HepG2 (cell line): ENCODE results near the gene CTDSP1. TPM values are rescaled to one million over a fixed set of nuclear protein-coding genes. Genes with fewer than 3 reads are reported as not detected.

Experiments
- ATF1 ChIP-seq: IDR thresholded peaks from 2 replicates; pipeline ENCODE4 v1.6.1; 2016; ENCODE audit warnings: mild to moderate bottlenecking, control low read depth
- ERF ChIP-seq: IDR thresholded peaks from 2 replicates; pipeline ENCODE4 v1.6.1; 2018; ENCODE audit warnings: missing biosample characterization, missing genetic modification reagents
- HDAC2 ChIP-seq: sonication (generic); formaldehyde crosslinking; IDR thresholded peaks from 2 replicates; pipeline ENCODE4 v1.4.0; 2020; ENCODE audit warnings: missing genetic modification reagents
- HDAC6 ChIP-seq: fragments of 200-600 bp; sonication (generic); IDR thresholded peaks from 2 replicates; pipeline ENCODE4 v1.7.0; 2017; ENCODE audit warnings: mild to moderate bottlenecking, antibody characterized with exemption, low read length, low read depth
- HINFP ChIP-seq: sonication (generic); formaldehyde crosslinking; IDR thresholded peaks from 2 replicates; pipeline ENCODE4 v1.4.0; 2020; ENCODE audit warnings: low read depth, mild to moderate bottlenecking, missing genetic modification reagents
- KMT2A ChIP-seq: sonication (generic); formaldehyde crosslinking; IDR thresholded peaks from 2 replicates; pipeline ENCODE4 v1.4.0; 2020; ENCODE audit warnings: missing genetic modification reagents
- NCOR1 ChIP-seq: fragments of 200-600 bp; sonication (generic); IDR thresholded peaks from 2 replicates; pipeline ENCODE4 v1.7.0; 2017; ENCODE audit warnings: antibody characterized with exemption, low read length, borderline replicate concordance
- NFYC ChIP-seq: IDR thresholded peaks from 2 replicates; pipeline ENCODE4 v1.6.1; 2016; ENCODE audit warnings: missing genetic modification reagents, missing compliant biosample characterization
- RAD21 ChIP-seq: fragments of 450-650 bp; formaldehyde crosslinking; IDR thresholded peaks from 2 replicates; pipeline ENCODE4 v1.5.0; 2020; ENCODE audit warnings: mild to moderate bottlenecking
- RAD51 ChIP-seq: fragments of 450-650 bp; IDR thresholded peaks from 2 replicates; pipeline ENCODE4 v1.6.1; 2016; ENCODE audit warnings: borderline replicate concordance
- RBM22 ChIP-seq: fragments of 200-400 bp; formaldehyde crosslinking; optimal IDR thresholded peaks from 2 replicates; pipeline ENCODE3; 2017; ENCODE audit warnings: mild to moderate bottlenecking, low read length, moderate library complexity
- SATB2 ChIP-seq: sonication (generic); formaldehyde crosslinking; IDR thresholded peaks from 2 replicates; pipeline ENCODE4 v1.5.0; 2020; ENCODE audit warnings: missing genetic modification reagents
- SMYD3 ChIP-seq: sonication (generic); formaldehyde crosslinking; IDR thresholded peaks from 2 replicates; pipeline ENCODE4 v1.8.1; 2023; ENCODE audit warnings: mild to moderate bottlenecking, missing genetic modification reagents
- TEF ChIP-seq: sonication (generic); formaldehyde crosslinking; IDR thresholded peaks from 2 replicates; pipeline ENCODE4 v1.5.0; 2020; ENCODE audit warnings: missing genetic modification reagents
- ZNF282 ChIP-seq: fragments of 450-650 bp; IDR thresholded peaks from 2 replicates; pipeline ENCODE4 v1.6.1; 2018; ENCODE audit not compliant: partially characterized antibody
- ZNF317 ChIP-seq: sonication (generic); formaldehyde crosslinking; IDR thresholded peaks from 2 replicates; pipeline ENCODE4 v1.5.0; 2020; ENCODE audit warnings: mild to moderate bottlenecking, missing genetic modification reagents
- ZNF605 ChIP-seq: sonication (generic); formaldehyde crosslinking; IDR thresholded peaks from 2 replicates; pipeline ENCODE4 v1.8.0; 2022; ENCODE audit warnings: mild to moderate bottlenecking, missing genetic modification reagents
- ZNF75D ChIP-seq: sonication (generic); formaldehyde crosslinking; IDR thresholded peaks from 2 replicates; pipeline ENCODE4 v1.8.1; 2023; ENCODE audit warnings: missing genetic modification reagents, mild to moderate bottlenecking, borderline replicate concordance
- ZNF850 ChIP-seq: sonication (generic); formaldehyde crosslinking; conservative IDR thresholded peaks from 2 replicates; pipeline ENCODE4 v1.9.0; 2021; ENCODE audit warnings: mild to moderate bottlenecking, missing genetic modification reagents
- polyA plus RNA-seq, 8 experiments: library from polyadenylated mRNA; depleted of rRNA in 3 of 8; stranded (reverse) in 7 of 8; unstranded in 1 of 8; fragments of >200 nt; fragmentation: Illumina TruSeq in 4 of 8; extraction: Trizol in 4 of 8; gene quantifications; 2 replicates each; pipeline versions ENCODE4 v1.2.1 to v1.2.3, GENCODE V29; 2011 to 2016; ENCODE audit warnings: low read depth in 4 of 8, missing spikeins in 1 of 8, mixed read lengths in 1 of 8; ENCODE audit not compliant: insufficient read depth in 1 of 8
- total RNA-seq, 5 experiments: library from RNA; depleted of rRNA; stranded (reverse); fragments of >200 nt; fragmentation: Illumina TruSeq; extraction: Trizol; gene quantifications; 2 replicates each; pipeline ENCODE4 v1.2.3, GENCODE V29; 2016; ENCODE audit warnings: low read depth in 1 of 5
- TF ChIP-seq, protein P1 (sequence below): sonication (generic); formaldehyde crosslinking; IDR thresholded peaks from 2 replicates; pipeline ENCODE4 v1.4.0; 2020; ENCODE audit warnings: mild to moderate bottlenecking, missing genetic modification reagents
- TF ChIP-seq, protein P2 (sequence below): sonication (generic); formaldehyde crosslinking; IDR thresholded peaks from 2 replicates; pipeline ENCODE4 v1.4.0; 2020; ENCODE audit warnings: mild to moderate bottlenecking, low read depth, missing genetic modification reagents

CTDSP1 gene
- total and polyA plus RNA-seq, 2 of the 13 experiments (the other 11 are each of a cell fraction or from before 2014, with no cell fraction given) = 91.0 to 268 TPM

DNA sequence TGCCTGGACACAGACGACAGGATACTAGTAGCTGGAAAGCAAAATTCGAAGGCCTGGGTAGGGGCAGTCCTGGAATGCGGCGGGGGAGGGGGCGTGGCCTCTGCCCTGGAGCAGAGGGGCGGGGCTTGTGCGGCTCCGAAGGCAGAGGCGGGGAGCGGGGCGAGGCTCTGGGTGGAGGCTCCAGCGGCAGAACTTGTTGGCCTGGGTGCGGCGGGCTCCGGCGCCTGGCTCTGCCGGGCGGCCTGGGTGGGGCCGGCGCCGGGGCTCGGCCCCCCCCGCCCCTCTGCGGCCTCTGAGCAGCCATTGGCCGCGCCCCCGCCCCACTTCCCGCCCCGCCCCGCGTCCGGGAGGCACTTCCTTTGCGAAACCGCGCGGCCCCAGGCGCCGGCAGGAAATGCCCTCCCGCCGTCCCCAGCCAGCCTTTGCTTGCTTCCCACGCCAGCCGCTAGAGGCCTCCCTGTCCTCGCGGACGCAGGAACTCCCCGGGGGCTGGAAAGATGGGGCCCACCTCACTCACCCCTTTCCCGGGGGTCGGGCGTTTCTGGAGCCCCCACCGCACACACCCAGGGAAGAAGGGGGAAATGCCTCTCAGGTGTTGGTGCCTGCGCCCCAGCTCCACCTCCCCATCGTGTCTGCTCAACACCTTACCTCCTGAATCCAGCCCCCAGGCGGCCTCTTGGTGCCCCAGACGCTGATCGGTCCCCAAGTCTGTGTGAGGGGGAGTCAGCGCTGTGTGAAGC, 6.7 kb downstream of the CTDSP1 start (continued):
- TF ChIP-seq, protein P1, sequence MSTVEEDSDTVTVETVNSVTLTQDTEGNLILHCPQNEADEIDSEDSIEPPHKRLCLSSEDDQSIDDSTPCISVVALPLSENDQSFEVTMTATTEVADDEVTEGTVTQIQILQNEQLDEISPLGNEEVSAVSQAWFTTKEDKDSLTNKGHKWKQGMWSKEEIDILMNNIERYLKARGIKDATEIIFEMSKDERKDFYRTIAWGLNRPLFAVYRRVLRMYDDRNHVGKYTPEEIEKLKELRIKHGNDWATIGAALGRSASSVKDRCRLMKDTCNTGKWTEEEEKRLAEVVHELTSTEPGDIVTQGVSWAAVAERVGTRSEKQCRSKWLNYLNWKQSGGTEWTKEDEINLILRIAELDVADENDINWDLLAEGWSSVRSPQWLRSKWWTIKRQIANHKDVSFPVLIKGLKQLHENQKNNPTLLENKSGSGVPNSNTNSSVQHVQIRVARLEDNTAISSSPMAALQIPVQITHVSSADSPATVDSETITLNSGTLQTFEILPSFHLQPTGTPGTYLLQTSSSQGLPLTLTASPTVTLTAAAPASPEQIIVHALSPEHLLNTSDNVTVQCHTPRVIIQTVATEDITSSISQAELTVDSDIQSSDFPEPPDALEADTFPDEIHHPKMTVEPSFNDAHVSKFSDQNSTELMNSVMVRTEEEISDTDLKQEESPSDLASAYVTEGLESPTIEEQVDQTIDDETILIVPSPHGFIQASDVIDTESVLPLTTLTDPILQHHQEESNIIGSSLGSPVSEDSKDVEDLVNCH (CRISPR knock-in tag) = no peak
- TF ChIP-seq ZNF605 (no peak), HDAC2 (CRISPR knock-in tag) (peak; percentile 63), ERF (peak; percentile 89; the same call in 1 of the 2 replicates), ZNF317 (CRISPR knock-in tag) (peak; percentile 50; the same call in 1 of the 2 replicates), ATF1 (CRISPR knock-in tag) (peak; percentile 51; the same call in 1 of the 2 replicates), ZNF850 (CRISPR knock-in tag) (peak; percentile 88; the same call in 1 of the 2 replicates), HDAC6 (no peak), SATB2 (CRISPR knock-in tag) (peak; percentile 66; the same call in 1 of the 2 replicates), RBM22 (peak; percentile 94), ZNF282 (no peak), NCOR1 (0 out of 2 replicates have a peak, but pooled peaks have one; percentile 12), TEF (CRISPR knock-in tag) (no peak), ZNF75D (0 out of 2 replicates have a peak, but pooled peaks have one; percentile 40), SMYD3 (CRISPR knock-in tag) (no peak), KMT2A (peak; percentile 57; the same call in 1 of the 2 replicates), HINFP (no peak; the same call in 1 of the 2 replicates), RAD21 (peak; percentile 98), NFYC (CRISPR knock-in tag) (peak; percentile 28; the same call in 1 of the 2 replicates), RAD51 (no peak)
- TF ChIP-seq, protein P2, sequence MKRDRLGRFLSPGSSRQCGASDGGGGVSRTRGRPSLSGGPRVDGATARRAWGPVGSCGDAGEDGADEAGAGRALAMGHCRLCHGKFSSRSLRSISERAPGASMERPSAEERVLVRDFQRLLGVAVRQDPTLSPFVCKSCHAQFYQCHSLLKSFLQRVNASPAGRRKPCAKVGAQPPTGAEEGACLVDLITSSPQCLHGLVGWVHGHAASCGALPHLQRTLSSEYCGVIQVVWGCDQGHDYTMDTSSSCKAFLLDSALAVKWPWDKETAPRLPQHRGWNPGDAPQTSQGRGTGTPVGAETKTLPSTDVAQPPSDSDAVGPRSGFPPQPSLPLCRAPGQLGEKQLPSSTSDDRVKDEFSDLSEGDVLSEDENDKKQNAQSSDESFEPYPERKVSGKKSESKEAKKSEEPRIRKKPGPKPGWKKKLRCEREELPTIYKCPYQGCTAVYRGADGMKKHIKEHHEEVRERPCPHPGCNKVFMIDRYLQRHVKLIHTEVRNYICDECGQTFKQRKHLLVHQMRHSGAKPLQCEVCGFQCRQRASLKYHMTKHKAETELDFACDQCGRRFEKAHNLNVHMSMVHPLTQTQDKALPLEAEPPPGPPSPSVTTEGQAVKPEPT = no peak
